ENCODE results near the gene FAAP100. TPM values are rescaled to one million over a fixed set of nuclear protein-coding genes. Genes with fewer than 3 reads are reported as not detected.

Gene FAAP100
- polyA plus RNA-seq, 1 donor from 2014 or later = 56.3 TPM

DNA sequence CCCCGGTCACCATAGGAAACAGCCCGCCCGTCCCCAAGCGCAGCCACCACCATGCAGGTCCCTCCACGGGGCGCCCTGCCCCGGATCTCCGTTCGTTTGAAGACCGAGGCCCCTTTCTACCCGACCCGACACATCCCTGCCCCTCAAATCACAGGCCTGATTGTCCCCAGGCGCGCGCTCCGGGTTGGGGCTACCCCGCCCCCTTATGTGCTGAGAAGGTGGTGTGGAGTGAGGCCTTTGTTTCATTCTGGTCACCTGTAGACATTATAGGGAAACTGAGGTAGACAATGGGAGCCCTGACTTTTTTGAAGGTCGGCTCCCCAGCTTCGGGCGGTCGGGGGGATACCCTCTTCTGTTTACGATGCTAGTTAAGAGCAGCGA lies 38.8 kb downstream of the FAAP100 start:
- Histone ChIP-seq H3K9me2 (ENCODE audit: insufficient read depth, low read length) (no peaks in the 10 kb centered on the region), H3K4me2 (ENCODE audit: low read length) (peak overlapping the region; percentile 94), H3K36me3 (ENCODE audit: insufficient read depth, low read length) (peaks cover 31% of the 10 kb centered on the region), H4K20me1 (ENCODE audit: insufficient read depth) (peaks cover 41% of the 10 kb centered on the region), H3K79me2 (replicated peaks; ENCODE audit: insufficient read depth, low read length) (peaks cover 72% of the 10 kb centered on the region), H3F3A (ENCODE audit: insufficient read depth, low read length, poor library complexity, severe bottlenecking) (peaks cover 16% of the 10 kb centered on the region), H3K4me3 (ENCODE audit: low read length) (peak overlapping the region; percentile 92), H2AFZ (ENCODE audit: low read depth, low read length) (no peak overlapping the region), H3K9me3 (ENCODE audit: low read length) (no peaks in the 10 kb centered on the region), H3K27me3 (ENCODE audit: insufficient read depth, low read depth, low read length) (peaks cover 5% of the 10 kb centered on the region), H3K9ac (ENCODE audit: low read length) (peak overlapping the region; percentile 99), H3K27ac (ENCODE audit: low read length) (peak overlapping the region; percentile 99)
- TF ChIP-seq REST (IDR thresholded peaks at IDR 0.05; ENCODE audit: borderline replicate concordance) (peak; percentile 63), POLR2AphosphoS5 (IDR thresholded peaks at IDR 0.05) (peak; percentile 3), TAF1 (IDR thresholded peaks at IDR 0.05; ENCODE audit: low read depth) (peak; percentile 9), CTCF (IDR thresholded peaks at IDR 0.05; ENCODE audit: poor library complexity, severe bottlenecking) (no peak), MXI1 (conservative IDR thresholded peaks at IDR 0.05; ENCODE audit: poor library complexity, severe bottlenecking) (no peak), SMC3 (conservative IDR thresholded peaks at IDR 0.05; ENCODE audit: poor library complexity) (no peak)

GRCh38 chr17:81512562-81513371 lies 39.4 kb downstream of the FAAP100 start, which contains the start of gene ACTG1:
Gene ACTG1 (minus strand): TSS chr17:81512799. CDS start chr17:81512354, 445 bp downstream.
- H3K9me3 ChIP-seq (ENCODE audit: low read length) = no peaks in the 10 kb centered on the region
- H3K36me3 ChIP-seq (ENCODE audit: insufficient read depth, low read length) = peaks cover 31% of the 10 kb centered on the region
- peaks cover 16% of the 10 kb centered on the region for H3F3A ChIP-seq (ENCODE audit: insufficient read depth, low read length, poor library complexity, severe bottlenecking)
- H3K9ac ChIP-seq (ENCODE audit: low read length) = peak within 1 kb of the TSS; percentile 99
- H3K27ac ChIP-seq (ENCODE audit: low read length) = peak within 1 kb of the TSS; percentile 99
- H4K20me1 ChIP-seq (ENCODE audit: insufficient read depth) = peaks cover 45% of the 10 kb centered on the region
- peak within 1 kb of the TSS; percentile 99 for H3K4me3 ChIP-seq (ENCODE audit: low read length)
- no peaks in the 10 kb centered on the region for H3K27me3 ChIP-seq (ENCODE audit: insufficient read depth, low read depth, low read length)
- TF ChIP-seq REST (IDR thresholded peaks at IDR 0.05; ENCODE audit: borderline replicate concordance) (peak; percentile 81), EZH2 (IDR thresholded peaks at IDR 0.05; ENCODE audit: borderline replicate concordance, insufficient read depth, low read length, poor library complexity, severe bottlenecking) (no peak), EP300 (conservative IDR thresholded peaks at IDR 0.05; ENCODE audit: poor library complexity, severe bottlenecking) (peak; percentile 58), TAF1 (IDR thresholded peaks at IDR 0.05; ENCODE audit: low read depth) (peak; percentile 94), POLR2AphosphoS5 (IDR thresholded peaks at IDR 0.05) (peak; percentile 98)
- peaks cover 78% of the 10 kb centered on the region for H3K79me2 ChIP-seq (replicated peaks; ENCODE audit: insufficient read depth, low read length)
- peak within 1 kb of the TSS; percentile 94 for H3K4me2 ChIP-seq (ENCODE audit: low read length)
- no peaks in the 10 kb centered on the region for H3K9me2 ChIP-seq (ENCODE audit: insufficient read depth, low read length)
- H2AFZ ChIP-seq (ENCODE audit: low read depth, low read length) = no peak within 1 kb of the TSS
